GM23338 (cell line): Measurements from ENCODE around the gene TNFSF4. TPM values are rescaled to one million over a fixed set of nuclear protein-coding genes. Genes with fewer than 3 reads are reported as not detected.

ENCODE experiments used
- ATAC-seq: fragments of 200-7000 bp; cut with Tn5 transposase; 3 replicates; pipeline ENCODE4 v1.9.1; 2020
- DNase-seq: peaks from one replicate; pipeline ENCODE4 v3.0.0-alpha.2; 2015; ENCODE audit warnings: low spot score
- H2AFZ ChIP-seq: fragments of 200-600 bp; sonication (generic); 2 replicates; pipeline ENCODE4 v1.8.0; 2016; ENCODE audit warnings: antibody characterized with exemption, mild to moderate bottlenecking, moderate library complexity
- H3F3A ChIP-seq: fragments of 200-600 bp; sonication (generic); replicated peaks from 2 replicates; pipeline ENCODE4 v1.8.0; 2017; ENCODE audit warnings: antibody characterized with exemption, mixed run types, low read depth
- H3K27ac ChIP-seq: fragments of 200-600 bp; sonication (generic); 2 replicates; pipeline ENCODE4 v1.6.1; 2016; ENCODE audit warnings: low read depth
- H3K27me3 ChIP-seq: fragments of 200-600 bp; sonication (generic); 2 replicates; pipeline ENCODE4 v1.8.0; 2016; ENCODE audit warnings: mild to moderate bottlenecking, mixed run types, moderate library complexity; ENCODE audit not compliant: insufficient read depth
- H3K36me3 ChIP-seq: fragments of 200-600 bp; sonication (generic); 2 replicates; pipeline ENCODE4 v1.8.0; 2016; ENCODE audit warnings: mild to moderate bottlenecking; ENCODE audit not compliant: insufficient read depth
- H3K4me1 ChIP-seq: fragments of 200-600 bp; sonication (generic); 2 replicates; pipeline ENCODE4 v1.8.0; 2016; ENCODE audit warnings: mild to moderate bottlenecking, moderate library complexity; ENCODE audit not compliant: insufficient read depth
- H3K4me2 ChIP-seq: fragments of 200-600 bp; sonication (generic); 2 replicates; pipeline ENCODE4 v1.7.1; 2017; ENCODE audit warnings: mixed run types
- H3K4me3 ChIP-seq: fragments of 200-600 bp; sonication (generic); 2 replicates; pipeline ENCODE4 v1.6.1; 2016; ENCODE audit warnings: mixed run types
- H3K79me2 ChIP-seq: fragments of 200-600 bp; sonication (generic); replicated peaks from 2 replicates; pipeline ENCODE4 v1.8.0; 2017; ENCODE audit warnings: mild to moderate bottlenecking; ENCODE audit not compliant: insufficient read depth
- H3K9me2 ChIP-seq: fragments of 200-600 bp; sonication (generic); 2 replicates; pipeline ENCODE4 v1.8.0; 2017; ENCODE audit not compliant: insufficient read depth
- H4K20me1 ChIP-seq: fragments of 200-600 bp; sonication (generic); replicated peaks from 2 replicates; pipeline ENCODE4 v1.8.0; 2017; ENCODE audit warnings: mild to moderate bottlenecking; ENCODE audit not compliant: insufficient read depth
- H3K27ac Mint-ChIP-seq: 2 replicates; pipeline ENCODE4 v1.8.0; 2020; ENCODE audit warnings: inconsistent platforms, mild to moderate bottlenecking, moderate library complexity, mixed read lengths
- H3K27me3 Mint-ChIP-seq: 3 replicates; pipeline ENCODE4 v1.8.0; 2022; ENCODE audit warnings: low read depth, mild to moderate bottlenecking, moderate library complexity, mixed read lengths, inconsistent platforms; ENCODE audit not compliant: insufficient read depth, poor library complexity
- H3K36me3 Mint-ChIP-seq: 3 replicates; pipeline ENCODE4 v1.8.0; 2021; ENCODE audit warnings: low read depth, mild to moderate bottlenecking, inconsistent platforms, moderate library complexity, mixed read lengths
- H3K4me1 Mint-ChIP-seq: 3 replicates; pipeline ENCODE4 v1.8.0; 2020; ENCODE audit warnings: mild to moderate bottlenecking, inconsistent platforms, mixed read lengths
- H3K4me3 Mint-ChIP-seq: 3 replicates; pipeline ENCODE4 v1.8.0; 2021; ENCODE audit warnings: moderate library complexity, mild to moderate bottlenecking, inconsistent platforms, mixed read lengths
- H3K9me3 Mint-ChIP-seq: 3 replicates; pipeline ENCODE4 v1.8.0; 2020; ENCODE audit warnings: moderate library complexity, mild to moderate bottlenecking, inconsistent platforms, mixed read lengths
- EZH2 ChIP-seq: fragments of 200-600 bp; sonication (generic); IDR thresholded peaks from one replicate; pipeline ENCODE4 v1.8.0; 2017; ENCODE audit warnings: antibody characterized with exemption, mild to moderate bottlenecking, low read depth; ENCODE audit not compliant: unreplicated experiment
- EZH2phosphoT487 ChIP-seq: fragments of 200-600 bp; sonication (generic); IDR thresholded peaks from one replicate; pipeline ENCODE4 v1.8.1; 2018; ENCODE audit warnings: antibody characterized with exemption; ENCODE audit not compliant: unreplicated experiment
- NANOG ChIP-seq: IDR thresholded peaks from 2 replicates; pipeline ENCODE4 v1.6.1; 2016; ENCODE audit warnings: antibody characterized with exemption, borderline replicate concordance
- POLR2AphosphoS5 ChIP-seq: IDR thresholded peaks from 2 replicates; pipeline ENCODE4 v1.6.1; 2016; ENCODE audit warnings: antibody characterized with exemption, low read depth
- STAT1 ChIP-seq: IDR thresholded peaks from one replicate; pipeline ENCODE4 v1.6.1; 2016; ENCODE audit warnings: antibody characterized with exemption; ENCODE audit not compliant: unreplicated experiment
- polyA plus RNA-seq: library from polyadenylated mRNA; unstranded; fragments of >200 nt; fragmentation: Nextera tagmentation; extraction: Ambion mirVana; gene quantifications from 2 replicates; pipeline ENCODE4 v1.2.1, GENCODE V29; 2016
- total RNA-seq: library from RNA; depleted of rRNA; stranded (reverse); fragments of >200 nt; shearing (Covaris generic); gene quantifications from 2 replicates; pipeline ENCODE4 v1.2.3, GENCODE V29; 2014
- TF ChIP-seq, protein P1 (sequence below): fragments of 250-450 bp; sonication (Bioruptor Pico); IDR thresholded peaks from 2 replicates; pipeline ENCODE4 v1.5.0; 2020; ENCODE audit warnings: mild to moderate bottlenecking, moderate library complexity

Gene TNFSF4
- total and polyA plus RNA-seq, 2 experiments from 2014 or later = 0.55 to 1.5 TPM

DNA sequence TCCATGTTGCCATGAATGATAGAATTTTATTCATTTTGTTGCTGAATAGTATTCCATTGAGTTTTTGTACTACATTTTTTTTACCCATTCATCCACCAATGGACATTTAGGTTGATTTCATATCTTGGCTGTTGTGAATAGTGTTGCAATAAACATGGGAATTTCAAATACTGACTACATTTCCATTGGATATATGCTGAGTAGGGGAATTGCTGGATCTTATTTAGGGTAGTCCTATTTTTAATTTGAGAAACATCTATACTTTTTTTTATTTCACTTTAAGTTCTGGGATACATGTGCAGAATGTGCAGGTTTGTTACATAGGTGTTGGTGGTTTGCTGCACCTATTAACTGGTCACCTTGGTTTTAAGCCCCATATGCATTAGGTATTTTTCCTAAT lies 38.8 kb upstream of the TNFSF4 start (continued):
- TF ChIP-seq, protein P1, sequence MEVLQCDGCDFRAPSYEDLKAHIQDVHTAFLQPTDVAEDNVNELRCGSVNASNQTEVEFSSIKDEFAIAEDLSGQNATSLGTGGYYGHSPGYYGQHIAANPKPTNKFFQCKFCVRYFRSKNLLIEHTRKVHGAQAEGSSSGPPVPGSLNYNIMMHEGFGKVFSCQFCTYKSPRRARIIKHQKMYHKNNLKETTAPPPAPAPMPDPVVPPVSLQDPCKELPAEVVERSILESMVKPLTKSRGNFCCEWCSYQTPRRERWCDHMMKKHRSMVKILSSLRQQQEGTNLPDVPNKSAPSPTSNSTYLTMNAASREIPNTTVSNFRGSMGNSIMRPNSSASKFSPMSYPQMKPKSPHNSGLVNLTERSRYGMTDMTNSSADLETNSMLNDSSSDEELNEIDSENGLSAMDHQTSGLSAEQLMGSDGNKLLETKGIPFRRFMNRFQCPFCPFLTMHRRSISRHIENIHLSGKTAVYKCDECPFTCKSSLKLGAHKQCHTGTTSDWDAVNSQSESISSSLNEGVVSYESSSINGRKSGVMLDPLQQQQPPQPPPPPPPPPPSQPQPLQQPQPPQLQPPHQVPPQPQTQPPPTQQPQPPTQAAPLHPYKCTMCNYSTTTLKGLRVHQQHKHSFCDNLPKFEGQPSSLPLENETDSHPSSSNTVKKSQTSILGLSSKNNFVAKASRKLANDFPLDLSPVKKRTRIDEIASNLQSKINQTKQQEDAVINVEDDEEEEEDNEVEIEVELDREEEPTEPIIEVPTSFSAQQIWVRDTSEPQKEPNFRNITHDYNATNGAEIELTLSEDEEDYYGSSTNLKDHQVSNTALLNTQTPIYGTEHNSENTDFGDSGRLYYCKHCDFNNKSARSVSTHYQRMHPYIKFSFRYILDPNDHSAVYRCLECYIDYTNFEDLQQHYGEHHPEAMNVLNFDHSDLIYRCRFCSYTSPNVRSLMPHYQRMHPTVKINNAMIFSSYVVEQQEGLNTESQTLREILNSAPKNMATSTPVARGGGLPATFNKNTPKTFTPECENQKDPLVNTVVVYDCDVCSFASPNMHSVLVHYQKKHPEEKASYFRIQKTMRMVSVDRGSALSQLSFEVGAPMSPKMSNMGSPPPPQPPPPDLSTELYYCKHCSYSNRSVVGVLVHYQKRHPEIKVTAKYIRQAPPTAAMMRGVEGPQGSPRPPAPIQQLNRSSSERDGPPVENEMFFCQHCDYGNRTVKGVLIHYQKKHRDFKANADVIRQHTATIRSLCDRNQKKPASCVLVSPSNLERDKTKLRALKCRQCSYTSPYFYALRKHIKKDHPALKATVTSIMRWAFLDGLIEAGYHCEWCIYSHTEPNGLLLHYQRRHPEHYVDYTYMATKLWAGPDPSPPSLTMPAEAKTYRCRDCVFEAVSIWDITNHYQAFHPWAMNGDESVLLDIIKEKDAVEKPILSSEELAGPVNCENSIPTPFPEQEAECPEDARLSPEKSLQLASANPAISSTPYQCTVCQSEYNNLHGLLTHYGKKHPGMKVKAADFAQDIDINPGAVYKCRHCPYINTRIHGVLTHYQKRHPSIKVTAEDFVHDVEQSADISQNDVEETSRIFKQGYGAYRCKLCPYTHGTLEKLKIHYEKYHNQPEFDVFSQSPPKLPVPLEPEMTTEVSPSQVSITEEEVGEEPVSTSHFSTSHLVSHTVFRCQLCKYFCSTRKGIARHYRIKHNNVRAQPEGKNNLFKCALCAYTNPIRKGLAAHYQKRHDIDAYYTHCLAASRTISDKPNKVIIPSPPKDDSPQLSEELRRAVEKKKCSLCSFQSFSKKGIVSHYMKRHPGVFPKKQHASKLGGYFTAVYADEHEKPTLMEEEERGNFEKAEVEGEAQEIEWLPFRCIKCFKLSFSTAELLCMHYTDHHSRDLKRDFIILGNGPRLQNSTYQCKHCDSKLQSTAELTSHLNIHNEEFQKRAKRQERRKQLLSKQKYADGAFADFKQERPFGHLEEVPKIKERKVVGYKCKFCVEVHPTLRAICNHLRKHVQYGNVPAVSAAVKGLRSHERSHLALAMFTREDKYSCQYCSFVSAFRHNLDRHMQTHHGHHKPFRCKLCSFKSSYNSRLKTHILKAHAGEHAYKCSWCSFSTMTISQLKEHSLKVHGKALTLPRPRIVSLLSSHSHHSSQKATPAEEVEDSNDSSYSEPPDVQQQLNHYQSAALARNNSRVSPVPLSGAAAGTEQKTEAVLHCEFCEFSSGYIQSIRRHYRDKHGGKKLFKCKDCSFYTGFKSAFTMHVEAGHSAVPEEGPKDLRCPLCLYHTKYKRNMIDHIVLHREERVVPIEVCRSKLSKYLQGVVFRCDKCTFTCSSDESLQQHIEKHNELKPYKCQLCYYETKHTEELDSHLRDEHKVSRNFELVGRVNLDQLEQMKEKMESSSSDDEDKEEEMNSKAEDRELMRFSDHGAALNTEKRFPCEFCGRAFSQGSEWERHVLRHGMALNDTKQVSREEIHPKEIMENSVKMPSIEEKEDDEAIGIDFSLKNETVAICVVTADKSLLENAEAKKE (CRISPR knock-in tag) = no peak
- no peak for TF ChIP-seq STAT1
- TF ChIP-seq EZH2 = no peak
- no peak for TF ChIP-seq POLR2AphosphoS5
- no peak for TF ChIP-seq EZH2phosphoT487

DNA sequence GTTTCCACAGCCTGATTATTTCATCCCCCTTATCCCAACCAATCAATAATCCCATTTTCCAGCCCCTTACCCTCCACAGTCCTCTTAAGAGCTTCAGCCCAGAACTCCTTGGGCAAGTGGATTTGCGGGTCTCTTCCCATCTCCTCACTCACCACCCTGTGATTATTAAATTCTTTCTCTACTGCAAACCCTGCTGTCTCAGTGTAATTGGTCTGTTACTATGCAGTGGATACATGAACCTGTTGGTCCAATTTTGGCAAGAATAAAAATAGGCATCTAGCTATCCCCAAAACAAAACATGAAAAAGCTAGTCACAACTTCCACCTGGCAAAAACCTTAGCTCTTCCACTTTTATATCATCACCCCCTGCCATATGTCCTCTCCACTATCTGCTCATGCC lies 36.2 kb upstream of the TNFSF4 start:
- H3K27ac ChIP-seq = no peak overlapping the region
- H2AFZ ChIP-seq = no peak overlapping the region
- H3K27me3 ChIP-seq = no peaks in the 10 kb centered on the region
- H3K4me1 ChIP-seq = no peaks in the 10 kb centered on the region
- Mint-ChIP-seq H3K27me3 (no peaks in the 10 kb centered on the region), H3K9me3 (peaks cover 19% of the 10 kb centered on the region; the same call in 2 of the 3 replicates), H3K36me3 (no peaks in the 10 kb centered on the region), H3K4me3 (no peak overlapping the region), H3K4me1 (no peaks in the 10 kb centered on the region), H3K27ac (no peak overlapping the region)
- no peaks in the 10 kb centered on the region for H3K79me2 ChIP-seq
- DNase-seq (no peak), ATAC-seq (no peak)
- TF ChIP-seq NANOG (no peak), EZH2phosphoT487 (no peak)
- no peaks in the 10 kb centered on the region for H3K9me2 ChIP-seq
- H3K36me3 ChIP-seq = no peaks in the 10 kb centered on the region
- H3K4me2 ChIP-seq = no peak overlapping the region
- H3K4me3 ChIP-seq = no peak overlapping the region
- no peaks in the 10 kb centered on the region for H3F3A ChIP-seq
- H4K20me1 ChIP-seq = no peaks in the 10 kb centered on the region; the same call in 1 of the 2 replicates
